Keratinocyte (primary cell): Measurements from ENCODE around the gene LHFPL2. TPM values are rescaled to one million over a fixed set of nuclear protein-coding genes. Genes with fewer than 3 reads are reported as not detected.

Experiments used
- DNase-seq: peaks from one replicate; pipeline ENCODE4 v3.0.0-alpha.2; 2011; ENCODE audit warnings: low read depth, missing footprints, low spot score
- FAIRE-seq: peaks from 2 replicates; lab custom pipeline; 2011; peaks lifted over from hg19 to GRCh38; lab: Jason Lieb, UNC
- H2AFZ ChIP-seq: 2 replicates; pipeline ENCODE4 v1.6.0; 2012; ENCODE audit warnings: low read length, control low read depth, inconsistent platforms; ENCODE audit not compliant: control insufficient read depth
- H3K27ac ChIP-seq: 2 replicates; pipeline ENCODE4 v1.5.1; 2011; ENCODE audit warnings: low read length; ENCODE audit not compliant: control insufficient read depth, insufficient read depth
- H3K27me3 ChIP-seq: 3 replicates; pipeline ENCODE4 v1.6.0; 2011; ENCODE audit warnings: low read length; ENCODE audit not compliant: control insufficient read depth, insufficient read depth; ENCODE audit errors: extremely low read depth
- H3K36me3 ChIP-seq, 2 experiments: 2 replicates in 1 of 2; 3 replicates in 1 of 2; pipeline ENCODE4 v1.5.1; 2011; ENCODE audit warnings: low read length in 2 of 2, mild to moderate bottlenecking in 1 of 2; ENCODE audit not compliant: control insufficient read depth in 2 of 2, insufficient read depth in 2 of 2; ENCODE audit errors: extremely low read depth in 1 of 2
- H3K4me1 ChIP-seq: 3 replicates; pipeline ENCODE4 v1.5.1; 2011; ENCODE audit warnings: low read length; ENCODE audit not compliant: control insufficient read depth, insufficient read depth; ENCODE audit errors: extremely low read depth
- H3K4me2 ChIP-seq: 3 replicates; pipeline ENCODE4 v1.6.0; 2011; ENCODE audit warnings: low read depth, low read length; ENCODE audit not compliant: control insufficient read depth, insufficient read depth; ENCODE audit errors: extremely low read depth
- H3K4me3 ChIP-seq, 3 experiments: fragments of 200-600 bp in 1 of 3; sonication (generic) in 1 of 3; 2 replicates in 2 of 3; 3 replicates in 1 of 3; pipeline ENCODE4 v1.5.1; 2011 to 2016; ENCODE audit warnings: low read length in 3 of 3, mild to moderate bottlenecking in 3 of 3, control low read depth in 2 of 3, inconsistent platforms in 1 of 3, low read depth in 1 of 3, mixed read lengths in 1 of 3, mixed run types in 1 of 3, moderate library complexity in 1 of 3; ENCODE audit not compliant: control insufficient read depth in 2 of 3, insufficient read depth in 2 of 3; ENCODE audit errors: extremely low read depth in 1 of 3
- H3K79me2 ChIP-seq: 2 replicates; pipeline ENCODE4 v1.6.0; 2012; ENCODE audit warnings: low read length; ENCODE audit not compliant: control insufficient read depth, insufficient read depth
- H3K9ac ChIP-seq: 3 replicates; pipeline ENCODE4 v1.6.0; 2011; ENCODE audit warnings: low read length; ENCODE audit not compliant: control insufficient read depth, insufficient read depth; ENCODE audit errors: extremely low read depth
- H3K9me1 ChIP-seq: 3 replicates; pipeline ENCODE4 v1.6.0; 2011; ENCODE audit warnings: low read length; ENCODE audit not compliant: control insufficient read depth, insufficient read depth; ENCODE audit errors: extremely low read depth
- H3K9me3 ChIP-seq: 2 replicates; pipeline ENCODE4 v1.5.1; 2012; ENCODE audit warnings: low read depth, low read length; ENCODE audit not compliant: control insufficient read depth
- H4K20me1 ChIP-seq: 3 replicates; pipeline ENCODE4 v1.6.0; 2011; ENCODE audit warnings: low read length; ENCODE audit not compliant: control insufficient read depth, insufficient read depth; ENCODE audit errors: extremely low read depth
- CTCF ChIP-seq, 3 experiments: IDR thresholded peaks in 1 of 3; conservative IDR thresholded peaks in 1 of 3; optimal IDR thresholded peaks in 1 of 3; 2 replicates in 2 of 3; 3 replicates in 1 of 3; pipeline versions ENCODE3 to v1.5.1; 2011; ENCODE audit warnings: low read length in 3 of 3, mild to moderate bottlenecking in 3 of 3, moderate library complexity in 2 of 3, control low read depth in 1 of 3, inconsistent platforms in 1 of 3; ENCODE audit not compliant: insufficient read depth in 2 of 3; ENCODE audit errors: extremely low read depth in 1 of 3
- EZH2 ChIP-seq: IDR thresholded peaks from one replicate; pipeline ENCODE4 v1.6.1; 2012; ENCODE audit warnings: inconsistent platforms, mild to moderate bottlenecking, low read length, moderate library complexity
- dilution Hi-C: fragments of 300-500 bp; cut with MboI; formaldehyde crosslinking; loops from one replicate; pipeline ENCODE4 v1.7.0; 2020; ENCODE audit warnings: low sequenced_read_pairs; ENCODE audit not compliant: extremely low pct_ligation_motif_present
- polyA plus RNA-seq, 5 experiments: library from polyadenylated mRNA; depleted of rRNA in 3 of 5; stranded (reverse) in 3 of 5; stranded (forward) in 1 of 5; unstranded in 1 of 5; fragments of >200 nt; gene quantifications; 1 replicate in 1 of 5; 2 replicates in 3 of 5; 3 replicates in 1 of 5; pipeline versions ENCODE4 v1.2.1 to v1.2.3, GENCODE V29; 2011 to 2012; ENCODE audit warnings: missing spikeins in 2 of 5, low read depth in 1 of 5, low replicate concordance in 1 of 5

The LHFPL2 gene
- polyA plus RNA-seq, 1 donor (not counting 4 experiments of a cell fraction or from before 2014, with no cell fraction given): 11.4 TPM

DNA sequence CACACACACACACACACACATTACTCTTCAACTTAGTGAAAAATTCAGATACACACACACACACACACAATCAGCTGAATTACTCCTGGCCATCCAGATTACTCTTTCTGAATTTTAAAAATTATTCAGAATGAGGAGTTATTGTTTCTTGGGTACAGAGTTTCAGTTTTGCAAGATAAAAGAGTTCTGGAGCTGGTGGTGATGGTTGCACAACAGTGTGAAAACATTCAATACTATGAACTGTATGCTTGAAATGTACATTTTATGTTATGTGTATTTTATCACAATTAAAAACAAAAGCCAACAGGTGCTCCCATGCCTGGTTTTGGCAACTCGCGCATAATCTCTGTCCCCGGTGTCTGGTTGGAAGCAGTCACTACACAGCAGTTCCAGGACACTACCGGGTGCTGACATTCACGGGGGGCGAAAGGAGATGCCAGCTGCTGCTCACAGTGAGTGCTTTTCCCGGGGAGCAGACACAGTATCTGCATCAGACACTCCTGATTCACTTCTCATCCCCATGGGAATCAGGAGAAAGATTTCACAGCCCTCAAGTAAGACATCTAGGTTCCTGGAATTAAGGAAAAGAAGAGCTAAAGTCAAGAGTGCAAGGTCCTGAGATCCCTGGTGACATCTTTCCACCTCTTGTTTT, 55.7 kb downstream of the LHFPL2 start:
- Histone ChIP-seq H3K36me3 (no peaks in the 10 kb centered on the region), H3K27me3 (no peaks in the 10 kb centered on the region), H3K4me3 (no peak overlapping the region), H3K9ac (no peak overlapping the region), H3K9me1 (no peaks in the 10 kb centered on the region), H2AFZ (no peak overlapping the region), H3K27ac (no peak overlapping the region), H3K4me2 (no peak overlapping the region), H4K20me1 (no peaks in the 10 kb centered on the region), H3K9me3 (no peaks in the 10 kb centered on the region), H3K4me1 (peaks cover 32% of the 10 kb centered on the region), H3K79me2 (peaks cover 19% of the 10 kb centered on the region)
- TF ChIP-seq EZH2 (no peak), CTCF (optimal IDR thresholded peaks at IDR 0.05 in 1 of 3, IDR thresholded peaks at IDR 0.05 in 1 of 3, conservative IDR thresholded peaks at IDR 0.05 in 1 of 3; ENCODE audit: extremely low read depth in 1 of 3, insufficient read depth in 2 of 3, low read length in 3 of 3) (no peak)
- dilution Hi-C loops: no loop called here
- DNase-seq: no peak
- no peak for FAIRE-seq

GRCh38 chr5:78591972-78592700, 56.4 kb downstream of the LHFPL2 start:
- Histone ChIP-seq H3K79me2 (peaks cover 19% of the 10 kb centered on the region), H3K9me3 (no peaks in the 10 kb centered on the region), H3K27ac (peak overlapping the region; percentile 43), H3K4me2 (no peak overlapping the region), H3K9me1 (no peaks in the 10 kb centered on the region), H3K9ac (peak overlapping the region; percentile 1), H3K4me3 (no peak overlapping the region), H4K20me1 (no peaks in the 10 kb centered on the region), H3K27me3 (no peaks in the 10 kb centered on the region), H2AFZ (no peak overlapping the region), H3K36me3 (no peaks in the 10 kb centered on the region), H3K4me1 (peaks cover 25% of the 10 kb centered on the region)
- TF ChIP-seq EZH2: no peak
- no peak for TF ChIP-seq CTCF (optimal IDR thresholded peaks at IDR 0.05 in 1 of 3, IDR thresholded peaks at IDR 0.05 in 1 of 3, conservative IDR thresholded peaks at IDR 0.05 in 1 of 3; ENCODE audit: extremely low read depth in 1 of 3, insufficient read depth in 2 of 3, low read length in 3 of 3)
- no peak for FAIRE-seq
- DNase-seq: no peak
- dilution Hi-C loops: no loop called here
